Vagina (tissue), 2 donors: Measurements from ENCODE around the gene PPM1M. TPM values are rescaled to one million over a fixed set of nuclear protein-coding genes. Genes with fewer than 3 reads are reported as not detected.

Experiments
- DNase-seq, 2 donors: peaks; one replicate each; pipeline ENCODE4 v3.0.0-alpha.2; 2017; ENCODE audit errors: extremely low spot score in 2 of 2
- H3K27ac ChIP-seq: fragments of 200-600 bp; sonication (generic); one replicate; pipeline ENCODE4 v1.5.1; 2019
- H3K27me3 ChIP-seq: fragments of 200-600 bp; sonication (generic); one replicate; pipeline ENCODE4 v1.5.1; 2019
- H3K36me3 ChIP-seq, 2 donors: fragments of 200-600 bp; sonication (generic); one replicate each; pipeline ENCODE4 v1.5.1; 2017 to 2019
- H3K4me1 ChIP-seq: fragments of 200-600 bp; sonication (generic); one replicate; pipeline ENCODE4 v1.5.1; 2019
- H3K4me3 ChIP-seq, 2 donors: fragments of 200-600 bp; sonication (generic); 1 replicate in 1 of 2; 2 replicates in 1 of 2; pipeline ENCODE4 v1.5.1; 2016 to 2019
- H3K9me3 ChIP-seq: fragments of 200-600 bp; sonication (generic); one replicate; pipeline ENCODE4 v1.5.1; 2019
- POLR2A ChIP-seq, 2 donors: fragments of 450-650 bp; IDR thresholded peaks; one replicate each; pipeline ENCODE4 v1.6.1; 2017; ENCODE audit warnings: antibody characterized with exemption in 2 of 2, mild to moderate bottlenecking in 2 of 2, moderate library complexity in 2 of 2
- POLR2AphosphoS5 ChIP-seq, 2 donors: sonication (generic); formaldehyde crosslinking; IDR thresholded peaks; one replicate each; pipeline ENCODE4 v1.9.0; 2017; ENCODE audit warnings: antibody characterized with exemption in 2 of 2, mild to moderate bottlenecking in 2 of 2, low read depth in 1 of 2; ENCODE audit not compliant: insufficient read depth in 1 of 2
- intact Hi-C: fragments of 100-400 bp; cut with DNase I; formaldehyde crosslinking; loops from one replicate; pipeline ENCODE4 v1.15.1; 2023
- total RNA-seq: library from RNA; depleted of rRNA; stranded (reverse); fragments of >200 nt; gene quantifications from one replicate; pipeline ENCODE4 v1.2.3, GENCODE V29; 2016
- TF ChIP-seq, protein P1 (sequence below), 3 experiments: fragments of 450-650 bp in 2 of 3; fragments of 200-600 bp in 1 of 3; sonication (generic) in 1 of 3; IDR thresholded peaks; one replicate each; pipeline ENCODE4 v1.5.1; 2017 to 2019; ENCODE audit warnings: antibody characterized with exemption in 3 of 3, mild to moderate bottlenecking in 2 of 3, moderate library complexity in 2 of 3

Gene PPM1M
- total RNA-seq, 1 donor from 2014 or later, result 25.0 TPM

- H3K9me3 ChIP-seq, result no peaks in the 10 kb centered on the region
- H3K27ac ChIP-seq, result no peak overlapping the region
- no peak for DNase-seq
- H3K36me3 ChIP-seq, result peaks cover 0 to 91% of the 10 kb centered on the region in 2 donors
- intact Hi-C loops, result no loop called here
- TF ChIP-seq POLR2A (IDR thresholded peaks at IDR 0.05) (no peak), POLR2AphosphoS5 (IDR thresholded peaks at IDR 0.05; ENCODE audit: insufficient read depth in 1 of 2, low read depth in 1 of 2) (peak in 1 of 2 donors; percentile 59)
- no peaks in the 10 kb centered on the region for H3K4me1 ChIP-seq
- no peak overlapping the region for H3K4me3 ChIP-seq
- H3K27me3 ChIP-seq, result no peaks in the 10 kb centered on the region
Observed at GRCh38 chr3:52210550-52211046, 35.0 kb upstream of the PPM1M start.

DNA sequence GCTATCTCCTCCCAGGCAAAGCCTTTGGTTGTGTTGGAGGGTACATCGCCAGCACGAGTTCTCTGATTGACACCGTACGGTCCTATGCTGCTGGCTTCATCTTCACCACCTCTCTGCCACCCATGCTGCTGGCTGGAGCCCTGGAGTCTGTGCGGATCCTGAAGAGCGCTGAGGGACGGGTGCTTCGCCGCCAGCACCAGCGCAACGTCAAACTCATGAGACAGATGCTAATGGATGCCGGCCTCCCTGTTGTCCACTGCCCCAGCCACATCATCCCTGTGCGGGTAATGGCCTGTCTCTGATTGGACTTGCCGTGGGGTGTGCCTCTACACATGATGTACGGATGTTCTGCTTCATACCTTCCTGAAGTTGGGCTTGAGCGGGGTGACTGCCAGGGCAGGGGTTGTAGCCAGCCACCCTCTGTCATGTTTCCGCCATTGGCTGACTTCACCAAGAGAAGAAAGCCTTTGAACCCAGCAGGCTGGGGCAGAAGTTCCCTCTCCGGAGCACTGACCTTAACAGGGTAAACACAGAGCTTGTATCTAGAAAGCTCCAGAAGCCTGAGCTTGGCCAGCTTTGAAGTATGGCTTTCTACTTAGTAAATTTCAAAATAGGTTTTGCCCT is 34.2 kb upstream of the PPM1M start:
- peaks cover 4% of the 10 kb centered on the region for H3K4me1 ChIP-seq
- H3K27ac ChIP-seq, result no peak overlapping the region
- no peaks in the 10 kb centered on the region for H3K27me3 ChIP-seq
- H3K36me3 ChIP-seq, result peaks cover 0 to 86% of the 10 kb centered on the region in 2 donors
- no peaks in the 10 kb centered on the region for H3K9me3 ChIP-seq
- intact Hi-C loops, result no loop called here
- no peak overlapping the region for H3K4me3 ChIP-seq
- TF ChIP-seq, protein P1, sequence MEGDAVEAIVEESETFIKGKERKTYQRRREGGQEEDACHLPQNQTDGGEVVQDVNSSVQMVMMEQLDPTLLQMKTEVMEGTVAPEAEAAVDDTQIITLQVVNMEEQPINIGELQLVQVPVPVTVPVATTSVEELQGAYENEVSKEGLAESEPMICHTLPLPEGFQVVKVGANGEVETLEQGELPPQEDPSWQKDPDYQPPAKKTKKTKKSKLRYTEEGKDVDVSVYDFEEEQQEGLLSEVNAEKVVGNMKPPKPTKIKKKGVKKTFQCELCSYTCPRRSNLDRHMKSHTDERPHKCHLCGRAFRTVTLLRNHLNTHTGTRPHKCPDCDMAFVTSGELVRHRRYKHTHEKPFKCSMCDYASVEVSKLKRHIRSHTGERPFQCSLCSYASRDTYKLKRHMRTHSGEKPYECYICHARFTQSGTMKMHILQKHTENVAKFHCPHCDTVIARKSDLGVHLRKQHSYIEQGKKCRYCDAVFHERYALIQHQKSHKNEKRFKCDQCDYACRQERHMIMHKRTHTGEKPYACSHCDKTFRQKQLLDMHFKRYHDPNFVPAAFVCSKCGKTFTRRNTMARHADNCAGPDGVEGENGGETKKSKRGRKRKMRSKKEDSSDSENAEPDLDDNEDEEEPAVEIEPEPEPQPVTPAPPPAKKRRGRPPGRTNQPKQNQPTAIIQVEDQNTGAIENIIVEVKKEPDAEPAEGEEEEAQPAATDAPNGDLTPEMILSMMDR (IDR thresholded peaks at IDR 0.05), result no peak
- TF ChIP-seq POLR2AphosphoS5 (IDR thresholded peaks at IDR 0.05; ENCODE audit: insufficient read depth in 1 of 2, low read depth in 1 of 2), result no peak
- no peak for TF ChIP-seq POLR2A (IDR thresholded peaks at IDR 0.05)
- no peak for DNase-seq

GRCh38 chr3:52213005-52213404 is 32.6 kb upstream of the PPM1M start:
- peaks cover 0 to 70% of the 10 kb centered on the region in 2 donors for H3K36me3 ChIP-seq
- no peak overlapping the region for H3K27ac ChIP-seq
- DNase-seq, result no peak
- no peaks in the 10 kb centered on the region for H3K9me3 ChIP-seq
- H3K27me3 ChIP-seq, result no peaks in the 10 kb centered on the region
- peaks cover 20% of the 10 kb centered on the region for H3K4me1 ChIP-seq
- intact Hi-C loops, result no loop called here
- TF ChIP-seq POLR2AphosphoS5 (IDR thresholded peaks at IDR 0.05; ENCODE audit: insufficient read depth in 1 of 2, low read depth in 1 of 2) (no peak), POLR2A (IDR thresholded peaks at IDR 0.05) (no peak)
- TF ChIP-seq, protein P1 (IDR thresholded peaks at IDR 0.05), result no peak
- no peak overlapping the region for H3K4me3 ChIP-seq

GRCh38 chr3:52213901-52214300 is 31.7 kb upstream of the PPM1M start:
- DNase-seq, result no peak
- TF ChIP-seq POLR2A (IDR thresholded peaks at IDR 0.05) (no peak), POLR2AphosphoS5 (IDR thresholded peaks at IDR 0.05; ENCODE audit: insufficient read depth in 1 of 2, low read depth in 1 of 2) (no peak)
- Histone ChIP-seq H3K27me3 (no peaks in the 10 kb centered on the region), H3K27ac (no peak overlapping the region), H3K9me3 (no peaks in the 10 kb centered on the region), H3K36me3 (peaks cover 0 to 61% of the 10 kb centered on the region in 2 donors), H3K4me3 (no peak overlapping the region), H3K4me1 (peaks cover 29% of the 10 kb centered on the region)
- intact Hi-C loops, result no loop called here

DNA sequence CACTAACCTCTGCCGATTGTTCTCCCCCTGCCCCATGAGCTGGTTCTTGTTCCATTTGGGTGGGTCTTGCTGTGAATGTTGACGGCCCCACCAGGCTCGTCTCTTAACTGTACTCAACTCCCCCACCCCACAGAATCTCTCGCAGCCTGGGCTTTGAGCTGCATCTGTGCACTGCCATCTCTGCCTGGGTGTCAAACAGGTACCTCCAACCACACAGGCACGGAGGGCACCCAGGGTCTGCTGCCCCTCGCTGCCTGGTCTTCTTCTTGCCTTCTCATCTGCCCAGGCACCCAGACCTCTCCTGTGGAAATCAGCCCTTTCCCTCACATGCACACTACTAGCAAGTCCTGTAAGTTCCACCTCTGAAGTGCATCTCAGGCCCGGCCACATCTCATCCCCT is 30.2 kb upstream of the PPM1M start:
- Histone ChIP-seq H3K36me3 (peaks cover 0 to 46% of the 10 kb centered on the region in 2 donors), H3K27me3 (no peaks in the 10 kb centered on the region), H3K4me3 (no peak overlapping the region), H3K4me1 (peaks cover 39% of the 10 kb centered on the region), H3K9me3 (no peaks in the 10 kb centered on the region), H3K27ac (no peak overlapping the region)
- TF ChIP-seq, protein P1 (IDR thresholded peaks at IDR 0.05), result no peak
- no peak for TF ChIP-seq POLR2A (IDR thresholded peaks at IDR 0.05)
- no peak for TF ChIP-seq POLR2AphosphoS5 (IDR thresholded peaks at IDR 0.05; ENCODE audit: insufficient read depth in 1 of 2, low read depth in 1 of 2)
- intact Hi-C loops, result loop anchor here (5.0 kb wide), 1 partner anchor 57 kb away; no protein-coding TSS in a partner anchor
- no peak for DNase-seq
